HEK293T (cell line): Measurements from ENCODE around the gene GDF2.

Source experiments
- FOXM1 ChIP-seq: fragments of 450-650 bp; IDR thresholded peaks from 2 replicates; pipeline ENCODE4 v1.6.1; 2017; ENCODE audit warnings: mild to moderate bottlenecking, borderline replicate concordance
- HDGF ChIP-seq: fragments of 450-650 bp; IDR thresholded peaks from 2 replicates; pipeline ENCODE4 v1.6.1; 2017; ENCODE audit warnings: antibody characterized with exemption, borderline replicate concordance
- L3MBTL2 ChIP-seq: fragments of 450-650 bp; conservative IDR thresholded peaks from 2 replicates; pipeline ENCODE4 v1.6.1; 2016; ENCODE audit warnings: mild to moderate bottlenecking
- PKNOX1 ChIP-seq: fragments of 450-650 bp; IDR thresholded peaks from 2 replicates; pipeline ENCODE4 v1.6.1; 2016
- TARDBP ChIP-seq: fragments of 450-650 bp; IDR thresholded peaks from 2 replicates; pipeline ENCODE4 v1.6.1; 2016

GRCh38 chr10:47339186-47339735 is 17.0 kb downstream of the GDF2 start:
- TF ChIP-seq PKNOX1 = no peak
- TF ChIP-seq FOXM1 = no peak
- no peak for TF ChIP-seq HDGF
- TF ChIP-seq TARDBP = no peak
- TF ChIP-seq L3MBTL2 = no peak
